Central memory CD4-positive, alpha-beta T cell (primary cell): ENCODE measurements around the gene CERS3.

Experiments used
- DNase-seq: peaks from one replicate; pipeline ENCODE4 v3.0.0; 2022
- total RNA-seq, 3 experiments: gene quantifications; one replicate each; lab custom pipeline; 2026; lab: John Stamatoyannopoulos, UW

CERS3 gene
- total RNA-seq: 0.18 to 2.1 (median 1.7) reads per million in 3 experiments

- DNase-seq: no peak
These were observed at the start of gene CERS3 for GRCh38 chr15:100528833-100529428. TSS of gene CERS3 (minus strand) at chr15:100528950. CDS start at chr15:100501849, 27,101 bp downstream.

- no peak for DNase-seq
These were observed 44.8 kb upstream of the CERS3 start for GRCh38 chr15:100573526-100573925.

DNA sequence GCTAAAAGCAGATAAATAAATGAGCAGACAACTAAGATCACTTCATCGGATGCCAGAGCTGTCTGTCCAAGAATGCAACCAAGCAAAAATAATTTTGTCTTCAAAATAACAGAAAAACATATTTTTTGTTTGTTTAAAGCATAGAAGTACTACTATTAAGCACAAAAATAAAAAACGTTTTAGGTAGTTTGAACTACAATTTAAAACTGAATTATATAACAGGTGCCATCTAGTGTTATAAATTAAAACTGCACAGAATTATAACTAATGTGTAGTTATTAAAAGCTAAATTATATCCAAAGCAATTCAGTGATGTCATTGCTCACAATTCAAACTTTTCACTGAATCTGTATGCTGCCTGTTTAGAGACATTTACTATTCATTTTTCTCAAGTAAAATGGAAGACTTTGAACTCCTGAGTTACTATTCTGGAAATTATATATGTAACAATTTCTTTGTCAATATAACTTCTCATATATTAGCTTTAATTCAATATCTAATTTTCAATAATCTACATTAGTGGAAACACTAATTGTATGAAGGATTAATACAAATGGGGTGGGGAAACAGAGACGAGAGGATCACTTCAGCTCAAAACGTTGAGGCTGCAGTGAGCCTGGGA lies 43.7 kb upstream of the CERS3 start:
- peak; percentile 39 for DNase-seq

DNA sequence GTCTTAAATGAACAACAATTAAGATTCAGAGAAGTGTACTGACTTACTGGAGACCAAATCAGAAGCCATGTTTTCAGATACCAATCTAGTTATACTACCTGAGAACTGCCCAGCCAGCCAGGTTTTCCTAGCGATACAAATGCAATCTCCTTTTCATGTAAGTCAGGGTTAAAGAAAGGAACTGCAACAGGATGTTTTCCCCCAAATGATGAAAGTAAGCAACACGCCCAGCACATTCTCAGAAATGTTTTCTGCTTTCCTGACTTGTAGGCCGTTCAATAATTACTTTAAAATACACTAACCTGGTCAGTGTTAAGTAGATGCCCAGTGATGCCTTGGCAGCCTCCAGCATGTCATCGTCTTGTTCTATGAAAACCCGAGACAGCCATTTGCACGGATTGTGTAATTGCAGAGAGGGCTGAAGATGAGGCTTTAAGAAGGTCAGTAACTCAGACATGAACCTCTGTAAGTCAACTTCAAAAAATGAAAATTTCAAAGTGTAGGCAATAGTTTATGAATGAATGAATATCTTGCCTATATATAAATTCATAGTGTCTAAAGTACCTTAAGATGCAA lies 42.9 kb upstream of the CERS3 start:
- no peak for DNase-seq

- DNase-seq: no peak
These were observed 42.1 kb upstream of the CERS3 start for GRCh38 chr15:100570735-100571313.

DNA sequence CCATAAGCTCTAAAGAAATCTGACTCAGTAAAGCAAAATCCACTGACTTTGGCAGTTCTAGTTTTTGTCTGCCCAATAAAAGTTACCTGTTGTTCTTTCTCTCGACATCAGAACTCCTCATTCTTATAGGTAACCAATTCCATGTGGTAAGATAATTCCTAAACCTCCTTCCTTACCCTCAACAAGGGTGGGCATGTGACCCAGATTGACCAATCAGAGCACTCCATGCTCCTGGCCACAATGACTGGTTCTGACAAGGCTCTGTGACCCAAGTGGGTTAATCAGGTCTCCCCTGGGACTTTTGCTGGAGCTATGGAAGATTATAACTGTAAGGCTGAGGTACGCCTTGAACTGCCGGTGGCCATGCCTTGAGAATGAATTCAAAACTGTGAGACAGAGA lies 41.5 kb upstream of the CERS3 start:
- DNase-seq: no peak

GRCh38 chr15:100569391-100569790 lies 40.6 kb upstream of the CERS3 start:
- no peak for DNase-seq

GRCh38 chr15:100566850-100567628 lies 38.3 kb upstream of the CERS3 start:
- no peak for DNase-seq

DNA sequence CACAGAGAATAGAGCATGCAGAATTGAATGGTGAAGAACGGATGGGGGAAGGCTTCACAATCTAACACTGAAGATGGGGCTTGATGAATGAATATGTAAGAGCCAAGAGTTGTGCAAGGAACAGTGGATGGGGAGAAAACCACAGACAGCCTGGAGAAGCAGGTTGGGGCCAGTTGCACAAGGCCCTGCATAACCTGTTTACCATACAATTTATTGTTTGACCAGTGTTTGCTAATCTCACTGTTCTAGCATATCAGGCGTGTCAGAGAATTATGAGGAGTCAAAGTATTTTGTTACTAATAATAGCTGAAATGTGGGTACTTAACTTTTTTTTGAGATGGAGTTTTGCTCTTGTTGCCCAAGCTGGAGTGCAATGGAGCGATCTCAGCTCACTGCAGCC lies 36.8 kb upstream of the CERS3 start:
- DNase-seq: no peak

DNA sequence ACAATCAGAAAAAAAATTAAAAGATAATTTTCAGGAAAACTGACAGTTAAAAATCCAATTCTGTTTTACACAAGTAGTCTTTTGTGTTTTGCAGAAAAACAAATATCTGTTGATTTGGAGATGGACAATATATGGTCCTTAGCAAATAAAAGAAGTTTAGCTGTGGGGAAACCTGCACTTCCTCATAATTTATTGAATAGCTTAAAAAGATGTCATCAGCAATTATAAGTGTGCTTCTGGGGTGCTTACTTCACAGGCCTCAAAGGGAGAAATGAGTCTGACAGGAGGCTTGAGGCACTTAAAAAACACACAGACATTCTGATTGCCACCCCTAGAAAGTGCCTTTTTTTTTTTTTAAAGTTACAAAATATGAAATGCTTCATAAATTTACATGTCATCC lies 31.6 kb upstream of the CERS3 start:
- DNase-seq: no peak

GRCh38 chr15:100559330-100559729 lies 30.6 kb upstream of the CERS3 start:
- DNase-seq: no peak

GRCh38 chr15:100558771-100559254 lies 30.1 kb upstream of the CERS3 start:
- DNase-seq: no peak

DNA sequence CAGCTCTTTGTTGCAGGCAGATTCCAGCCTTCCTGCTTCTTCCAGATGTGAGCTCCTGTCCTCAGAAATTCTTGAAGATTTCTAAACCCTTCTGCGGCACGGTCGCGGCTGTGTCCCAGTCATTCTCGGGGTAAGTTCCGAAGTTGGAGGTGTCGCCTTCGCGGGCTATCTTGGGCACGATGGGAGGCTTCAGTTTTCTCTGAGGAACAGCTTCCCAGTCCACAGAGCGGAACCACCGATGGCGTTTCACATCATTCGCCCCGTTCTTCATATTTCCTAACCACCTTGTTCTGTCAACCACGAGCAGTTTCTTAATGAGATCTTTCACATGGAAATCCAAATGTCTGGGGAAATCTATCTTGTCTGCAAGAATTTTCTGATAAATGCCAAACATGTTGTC lies 24.7 kb upstream of the CERS3 start:
- DNase-seq: no peak

DNA sequence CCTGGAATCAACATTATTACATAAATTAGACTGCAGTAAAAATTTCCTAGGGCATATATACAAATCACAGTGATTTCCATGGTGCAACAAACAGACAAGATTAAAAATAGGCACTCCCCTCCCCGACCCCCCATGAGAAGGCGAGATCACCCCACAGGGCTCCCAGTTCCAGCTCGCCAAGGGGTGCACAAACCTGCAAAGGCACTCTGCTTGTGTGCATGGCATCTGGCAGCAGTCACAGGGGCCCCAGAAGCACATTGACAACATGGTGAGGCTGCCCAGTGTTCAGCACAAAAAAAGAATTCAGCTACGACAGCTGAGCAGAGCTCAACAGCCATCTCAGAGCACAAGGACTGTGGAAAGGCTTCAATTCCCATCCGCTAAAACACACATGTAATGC lies 19.2 kb upstream of the CERS3 start:
- no peak for DNase-seq

GRCh38 chr15:100544946-100545345 lies 16.2 kb upstream of the CERS3 start:
- DNase-seq: no peak

DNA sequence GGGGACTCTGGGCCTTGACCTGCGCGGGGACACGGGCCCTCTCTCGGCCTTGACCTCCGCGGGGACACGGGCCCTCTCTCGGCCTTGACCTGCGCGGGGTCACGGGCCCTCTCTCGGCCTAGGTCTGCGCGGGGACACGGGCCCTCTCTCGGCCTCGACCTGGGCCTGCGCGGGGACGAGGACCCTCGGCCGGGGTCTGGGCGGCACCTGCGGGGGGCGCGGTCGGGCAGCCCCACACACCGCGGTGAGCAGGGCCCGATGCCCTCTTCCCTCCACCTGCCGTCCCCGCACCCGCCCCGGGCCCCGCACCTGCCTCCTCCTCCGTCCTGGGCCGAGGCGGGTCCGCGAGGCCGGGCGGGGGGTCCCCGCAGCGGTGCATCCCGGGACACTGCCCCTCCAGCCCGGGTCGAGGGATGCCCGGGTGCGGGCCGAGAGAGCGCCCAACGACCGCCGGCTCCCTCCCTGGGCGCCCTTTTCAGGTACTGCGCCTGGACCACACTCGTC lies 15.6 kb upstream of the CERS3 start:
- DNase-seq: no peak

- no peak for DNase-seq
These were observed 13.5 kb upstream of the CERS3 start for GRCh38 chr15:100542290-100542689.

GRCh38 chr15:100537331-100537730 lies 8.6 kb upstream of the CERS3 start:
- no peak for DNase-seq

DNA sequence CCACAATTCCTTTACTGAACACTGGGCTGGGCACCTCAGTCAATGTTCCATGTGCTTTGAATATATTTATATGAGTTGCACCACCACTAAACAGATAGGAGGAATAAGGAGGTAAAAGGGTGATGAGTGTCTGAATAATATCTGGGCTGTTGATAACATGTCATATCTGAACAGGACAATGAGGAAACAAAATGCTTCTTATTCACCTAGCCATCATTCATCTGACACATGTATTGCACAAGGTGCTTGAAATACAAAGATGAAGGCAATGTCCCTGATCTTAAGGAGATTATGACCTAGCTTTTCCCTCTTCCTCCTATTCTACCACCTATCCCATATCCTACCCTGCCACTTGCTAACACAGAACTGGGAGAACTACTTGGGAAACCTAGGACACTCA lies 8.0 kb upstream of the CERS3 start:
- DNase-seq: no peak

DNA sequence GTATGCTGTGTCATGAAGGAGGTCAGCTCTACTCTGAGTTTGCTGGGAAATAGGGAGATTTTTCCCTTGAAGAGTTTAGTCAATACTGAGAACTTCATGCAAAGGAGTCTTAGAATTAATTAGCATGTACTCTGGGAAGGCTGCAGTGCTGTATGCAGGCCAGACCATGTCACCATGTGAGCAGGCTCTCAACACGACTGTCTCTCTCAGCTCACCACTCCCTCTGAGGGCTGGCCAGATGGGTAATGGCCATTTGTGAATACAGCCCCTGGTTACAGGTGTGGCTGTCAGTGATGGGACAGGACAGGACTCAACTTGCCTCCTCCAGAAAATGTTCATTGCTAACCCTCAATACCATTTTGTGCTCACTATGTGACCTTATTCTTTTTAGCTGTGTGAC lies 5.1 kb upstream of the CERS3 start:
- DNase-seq: no peak

DNA sequence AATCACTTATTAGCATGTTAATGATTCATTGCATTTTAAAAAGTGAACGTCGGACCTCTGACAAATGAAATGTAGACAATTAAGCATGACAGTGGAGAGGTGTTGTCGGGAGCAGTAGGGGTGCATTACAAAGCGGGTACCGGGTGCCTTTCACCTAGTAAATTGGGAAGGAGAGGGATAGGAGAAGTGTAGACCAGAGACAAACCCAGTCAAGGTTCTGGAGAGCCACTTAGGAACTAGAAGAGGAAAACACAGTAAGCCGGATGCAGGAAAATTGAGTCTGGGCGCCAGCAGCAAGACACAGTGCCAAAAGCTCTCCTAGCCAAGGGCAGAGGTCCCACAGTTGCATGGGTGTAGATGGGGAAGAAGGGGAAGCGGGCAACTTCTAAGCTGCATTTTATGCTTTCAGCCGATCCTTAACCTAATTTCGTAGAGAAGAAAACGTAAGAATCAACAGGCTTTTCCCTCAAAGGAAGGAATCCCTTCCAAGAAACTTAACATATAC lies 3.1 kb upstream of the CERS3 start:
- no peak for DNase-seq

GRCh38 chr15:100531204-100531603 lies 2.5 kb upstream of the CERS3 start:
- DNase-seq: no peak

GRCh38 chr15:100529556-100529955 lies 806 bp upstream of the CERS3 start:
- peak; percentile 9 for DNase-seq
